GM23338 (cell line): ENCODE data around the gene RXFP2. TPM values are rescaled to one million over a fixed set of nuclear protein-coding genes. Genes with fewer than 3 reads are reported as not detected.

ENCODE experiments used
- ATAC-seq: fragments of 200-7000 bp; cut with Tn5 transposase; 3 replicates; pipeline ENCODE4 v1.9.1; 2020
- DNase-seq: peaks from one replicate; pipeline ENCODE4 v3.0.0-alpha.2; 2015; ENCODE audit warnings: low spot score
- H2AFZ ChIP-seq: fragments of 200-600 bp; sonication (generic); 2 replicates; pipeline ENCODE4 v1.8.0; 2016; ENCODE audit warnings: antibody characterized with exemption, mild to moderate bottlenecking, moderate library complexity
- H3F3A ChIP-seq: fragments of 200-600 bp; sonication (generic); replicated peaks from 2 replicates; pipeline ENCODE4 v1.8.0; 2017; ENCODE audit warnings: antibody characterized with exemption, mixed run types, low read depth
- H3K27ac ChIP-seq: fragments of 200-600 bp; sonication (generic); 2 replicates; pipeline ENCODE4 v1.6.1; 2016; ENCODE audit warnings: low read depth
- H3K27me3 ChIP-seq: fragments of 200-600 bp; sonication (generic); 2 replicates; pipeline ENCODE4 v1.8.0; 2016; ENCODE audit warnings: mild to moderate bottlenecking, mixed run types, moderate library complexity; ENCODE audit not compliant: insufficient read depth
- H3K36me3 ChIP-seq: fragments of 200-600 bp; sonication (generic); 2 replicates; pipeline ENCODE4 v1.8.0; 2016; ENCODE audit warnings: mild to moderate bottlenecking; ENCODE audit not compliant: insufficient read depth
- H3K4me1 ChIP-seq: fragments of 200-600 bp; sonication (generic); 2 replicates; pipeline ENCODE4 v1.8.0; 2016; ENCODE audit warnings: mild to moderate bottlenecking, moderate library complexity; ENCODE audit not compliant: insufficient read depth
- H3K4me2 ChIP-seq: fragments of 200-600 bp; sonication (generic); 2 replicates; pipeline ENCODE4 v1.7.1; 2017; ENCODE audit warnings: mixed run types
- H3K4me3 ChIP-seq: fragments of 200-600 bp; sonication (generic); 2 replicates; pipeline ENCODE4 v1.6.1; 2016; ENCODE audit warnings: mixed run types
- H3K79me2 ChIP-seq: fragments of 200-600 bp; sonication (generic); replicated peaks from 2 replicates; pipeline ENCODE4 v1.8.0; 2017; ENCODE audit warnings: mild to moderate bottlenecking; ENCODE audit not compliant: insufficient read depth
- H3K9me2 ChIP-seq: fragments of 200-600 bp; sonication (generic); 2 replicates; pipeline ENCODE4 v1.8.0; 2017; ENCODE audit not compliant: insufficient read depth
- H4K20me1 ChIP-seq: fragments of 200-600 bp; sonication (generic); replicated peaks from 2 replicates; pipeline ENCODE4 v1.8.0; 2017; ENCODE audit warnings: mild to moderate bottlenecking; ENCODE audit not compliant: insufficient read depth
- H3K27ac Mint-ChIP-seq: 2 replicates; pipeline ENCODE4 v1.8.0; 2020; ENCODE audit warnings: inconsistent platforms, mild to moderate bottlenecking, moderate library complexity, mixed read lengths
- H3K27me3 Mint-ChIP-seq: 3 replicates; pipeline ENCODE4 v1.8.0; 2022; ENCODE audit warnings: low read depth, mild to moderate bottlenecking, moderate library complexity, mixed read lengths, inconsistent platforms; ENCODE audit not compliant: insufficient read depth, poor library complexity
- H3K36me3 Mint-ChIP-seq: 3 replicates; pipeline ENCODE4 v1.8.0; 2021; ENCODE audit warnings: low read depth, mild to moderate bottlenecking, inconsistent platforms, moderate library complexity, mixed read lengths
- H3K4me1 Mint-ChIP-seq: 3 replicates; pipeline ENCODE4 v1.8.0; 2020; ENCODE audit warnings: mild to moderate bottlenecking, inconsistent platforms, mixed read lengths
- H3K4me3 Mint-ChIP-seq: 3 replicates; pipeline ENCODE4 v1.8.0; 2021; ENCODE audit warnings: moderate library complexity, mild to moderate bottlenecking, inconsistent platforms, mixed read lengths
- H3K9me3 Mint-ChIP-seq: 3 replicates; pipeline ENCODE4 v1.8.0; 2020; ENCODE audit warnings: moderate library complexity, mild to moderate bottlenecking, inconsistent platforms, mixed read lengths
- CREB1 ChIP-seq: fragments of 250-450 bp; sonication (Bioruptor Pico); IDR thresholded peaks from 2 replicates; pipeline ENCODE4 v1.5.0; 2020; ENCODE audit warnings: low read depth, mild to moderate bottlenecking, moderate library complexity
- ETS1 ChIP-seq: IDR thresholded peaks from 2 replicates; pipeline ENCODE4 v1.6.1; 2016; ENCODE audit warnings: antibody characterized with exemption
- EZH2 ChIP-seq: fragments of 200-600 bp; sonication (generic); IDR thresholded peaks from one replicate; pipeline ENCODE4 v1.8.0; 2017; ENCODE audit warnings: antibody characterized with exemption, mild to moderate bottlenecking, low read depth; ENCODE audit not compliant: unreplicated experiment
- EZH2phosphoT487 ChIP-seq: fragments of 200-600 bp; sonication (generic); IDR thresholded peaks from one replicate; pipeline ENCODE4 v1.8.1; 2018; ENCODE audit warnings: antibody characterized with exemption; ENCODE audit not compliant: unreplicated experiment
- JUNB ChIP-seq: IDR thresholded peaks from one replicate; pipeline ENCODE4 v1.6.1; 2016; ENCODE audit warnings: antibody characterized with exemption; ENCODE audit not compliant: unreplicated experiment
- NANOG ChIP-seq: IDR thresholded peaks from 2 replicates; pipeline ENCODE4 v1.6.1; 2016; ENCODE audit warnings: antibody characterized with exemption, borderline replicate concordance
- POLR2AphosphoS5 ChIP-seq: IDR thresholded peaks from 2 replicates; pipeline ENCODE4 v1.6.1; 2016; ENCODE audit warnings: antibody characterized with exemption, low read depth
- STAT1 ChIP-seq: IDR thresholded peaks from one replicate; pipeline ENCODE4 v1.6.1; 2016; ENCODE audit warnings: antibody characterized with exemption; ENCODE audit not compliant: unreplicated experiment
- ZNF114 ChIP-seq: fragments of 250-450 bp; sonication (Bioruptor Pico); IDR thresholded peaks from 2 replicates; pipeline ENCODE4 v1.5.0; 2020; ENCODE audit warnings: mild to moderate bottlenecking, moderate library complexity
- ZNF331 ChIP-seq: fragments of 250-450 bp; sonication (Bioruptor Pico); IDR thresholded peaks from 2 replicates; pipeline ENCODE4 v1.5.0; 2020; ENCODE audit warnings: low read depth, mild to moderate bottlenecking, moderate library complexity
- polyA plus RNA-seq: library from polyadenylated mRNA; unstranded; fragments of >200 nt; fragmentation: Nextera tagmentation; extraction: Ambion mirVana; gene quantifications from 2 replicates; pipeline ENCODE4 v1.2.1, GENCODE V29; 2016
- total RNA-seq: library from RNA; depleted of rRNA; stranded (reverse); fragments of >200 nt; shearing (Covaris generic); gene quantifications from 2 replicates; pipeline ENCODE4 v1.2.3, GENCODE V29; 2014
- TF ChIP-seq, protein P1 (sequence below), 2 experiments: fragments of 200-600 bp in 1 of 2; sonication (generic) in 1 of 2; conservative IDR thresholded peaks; 2 replicates each; pipeline versions ENCODE4 v1.5.1 to v1.6.1; 2016 to 2017; ENCODE audit warnings: antibody characterized with exemption in 2 of 2, low read depth in 2 of 2, mild to moderate bottlenecking in 2 of 2, moderate library complexity in 1 of 2
- TF ChIP-seq, protein P2 (sequence below): IDR thresholded peaks from one replicate; pipeline ENCODE4 v1.6.1; 2018; ENCODE audit warnings: antibody characterized with exemption; ENCODE audit not compliant: unreplicated experiment
- TF ChIP-seq, protein P3 (sequence below): fragments of 250-450 bp; sonication (Bioruptor Pico); IDR thresholded peaks from 2 replicates; pipeline ENCODE4 v1.5.0; 2020; ENCODE audit warnings: mild to moderate bottlenecking, moderate library complexity

The RXFP2 gene
- total and polyA plus RNA-seq, 2 experiments from 2014 or later = not detected

DNA sequence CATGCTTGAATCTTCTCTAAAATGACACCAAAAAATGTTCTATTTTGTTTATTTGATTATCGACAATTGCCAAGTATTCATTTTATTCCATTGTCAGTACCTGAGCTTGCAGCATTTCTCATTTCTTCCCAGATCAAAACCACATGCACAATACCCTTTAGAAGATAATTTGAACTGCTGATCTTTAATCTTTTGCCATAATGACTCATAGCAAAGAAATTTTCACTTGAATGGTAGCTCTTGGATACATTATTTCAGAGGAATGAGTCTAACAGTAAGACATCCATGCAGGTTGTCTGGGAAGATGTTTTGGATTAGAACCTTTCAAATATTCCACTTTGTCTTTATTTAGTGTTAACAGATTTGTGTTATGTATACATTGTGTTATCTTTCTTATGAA, 42.0 kb upstream of the RXFP2 start:
- Histone ChIP-seq H3K27ac (no peak overlapping the region), H3K36me3 (no peaks in the 10 kb centered on the region), H3K4me1 (peaks cover 19% of the 10 kb centered on the region; the same call in 1 of the 2 replicates), H2AFZ (peak overlapping the region; percentile 28; the same call in 1 of the 2 replicates), H3K4me2 (no peak overlapping the region), H4K20me1 (no peaks in the 10 kb centered on the region), H3K79me2 (no peaks in the 10 kb centered on the region), H3K9me2 (peaks cover 3% of the 10 kb centered on the region; the same call in 1 of the 2 replicates), H3K4me3 (no peak overlapping the region), H3F3A (no peaks in the 10 kb centered on the region), H3K27me3 (no peaks in the 10 kb centered on the region)
- DNase-seq (no peak), ATAC-seq (no peak)
- no peak for TF ChIP-seq CREB1 (CRISPR knock-in tag)
- TF ChIP-seq EZH2 = no peak
- TF ChIP-seq ETS1 = no peak
- TF ChIP-seq, protein P1, sequence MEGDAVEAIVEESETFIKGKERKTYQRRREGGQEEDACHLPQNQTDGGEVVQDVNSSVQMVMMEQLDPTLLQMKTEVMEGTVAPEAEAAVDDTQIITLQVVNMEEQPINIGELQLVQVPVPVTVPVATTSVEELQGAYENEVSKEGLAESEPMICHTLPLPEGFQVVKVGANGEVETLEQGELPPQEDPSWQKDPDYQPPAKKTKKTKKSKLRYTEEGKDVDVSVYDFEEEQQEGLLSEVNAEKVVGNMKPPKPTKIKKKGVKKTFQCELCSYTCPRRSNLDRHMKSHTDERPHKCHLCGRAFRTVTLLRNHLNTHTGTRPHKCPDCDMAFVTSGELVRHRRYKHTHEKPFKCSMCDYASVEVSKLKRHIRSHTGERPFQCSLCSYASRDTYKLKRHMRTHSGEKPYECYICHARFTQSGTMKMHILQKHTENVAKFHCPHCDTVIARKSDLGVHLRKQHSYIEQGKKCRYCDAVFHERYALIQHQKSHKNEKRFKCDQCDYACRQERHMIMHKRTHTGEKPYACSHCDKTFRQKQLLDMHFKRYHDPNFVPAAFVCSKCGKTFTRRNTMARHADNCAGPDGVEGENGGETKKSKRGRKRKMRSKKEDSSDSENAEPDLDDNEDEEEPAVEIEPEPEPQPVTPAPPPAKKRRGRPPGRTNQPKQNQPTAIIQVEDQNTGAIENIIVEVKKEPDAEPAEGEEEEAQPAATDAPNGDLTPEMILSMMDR (conservative IDR thresholded peaks at IDR 0.05; ENCODE audit: low read depth in 2 of 2) = no peak
- TF ChIP-seq POLR2AphosphoS5 = no peak
- no peak for TF ChIP-seq NANOG
- no peak for TF ChIP-seq EZH2phosphoT487
- TF ChIP-seq STAT1 = no peak
- TF ChIP-seq, protein P2, sequence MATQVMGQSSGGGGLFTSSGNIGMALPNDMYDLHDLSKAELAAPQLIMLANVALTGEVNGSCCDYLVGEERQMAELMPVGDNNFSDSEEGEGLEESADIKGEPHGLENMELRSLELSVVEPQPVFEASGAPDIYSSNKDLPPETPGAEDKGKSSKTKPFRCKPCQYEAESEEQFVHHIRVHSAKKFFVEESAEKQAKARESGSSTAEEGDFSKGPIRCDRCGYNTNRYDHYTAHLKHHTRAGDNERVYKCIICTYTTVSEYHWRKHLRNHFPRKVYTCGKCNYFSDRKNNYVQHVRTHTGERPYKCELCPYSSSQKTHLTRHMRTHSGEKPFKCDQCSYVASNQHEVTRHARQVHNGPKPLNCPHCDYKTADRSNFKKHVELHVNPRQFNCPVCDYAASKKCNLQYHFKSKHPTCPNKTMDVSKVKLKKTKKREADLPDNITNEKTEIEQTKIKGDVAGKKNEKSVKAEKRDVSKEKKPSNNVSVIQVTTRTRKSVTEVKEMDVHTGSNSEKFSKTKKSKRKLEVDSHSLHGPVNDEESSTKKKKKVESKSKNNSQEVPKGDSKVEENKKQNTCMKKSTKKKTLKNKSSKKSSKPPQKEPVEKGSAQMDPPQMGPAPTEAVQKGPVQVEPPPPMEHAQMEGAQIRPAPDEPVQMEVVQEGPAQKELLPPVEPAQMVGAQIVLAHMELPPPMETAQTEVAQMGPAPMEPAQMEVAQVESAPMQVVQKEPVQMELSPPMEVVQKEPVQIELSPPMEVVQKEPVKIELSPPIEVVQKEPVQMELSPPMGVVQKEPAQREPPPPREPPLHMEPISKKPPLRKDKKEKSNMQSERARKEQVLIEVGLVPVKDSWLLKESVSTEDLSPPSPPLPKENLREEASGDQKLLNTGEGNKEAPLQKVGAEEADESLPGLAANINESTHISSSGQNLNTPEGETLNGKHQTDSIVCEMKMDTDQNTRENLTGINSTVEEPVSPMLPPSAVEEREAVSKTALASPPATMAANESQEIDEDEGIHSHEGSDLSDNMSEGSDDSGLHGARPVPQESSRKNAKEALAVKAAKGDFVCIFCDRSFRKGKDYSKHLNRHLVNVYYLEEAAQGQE = no peak
- TF ChIP-seq, protein P3, sequence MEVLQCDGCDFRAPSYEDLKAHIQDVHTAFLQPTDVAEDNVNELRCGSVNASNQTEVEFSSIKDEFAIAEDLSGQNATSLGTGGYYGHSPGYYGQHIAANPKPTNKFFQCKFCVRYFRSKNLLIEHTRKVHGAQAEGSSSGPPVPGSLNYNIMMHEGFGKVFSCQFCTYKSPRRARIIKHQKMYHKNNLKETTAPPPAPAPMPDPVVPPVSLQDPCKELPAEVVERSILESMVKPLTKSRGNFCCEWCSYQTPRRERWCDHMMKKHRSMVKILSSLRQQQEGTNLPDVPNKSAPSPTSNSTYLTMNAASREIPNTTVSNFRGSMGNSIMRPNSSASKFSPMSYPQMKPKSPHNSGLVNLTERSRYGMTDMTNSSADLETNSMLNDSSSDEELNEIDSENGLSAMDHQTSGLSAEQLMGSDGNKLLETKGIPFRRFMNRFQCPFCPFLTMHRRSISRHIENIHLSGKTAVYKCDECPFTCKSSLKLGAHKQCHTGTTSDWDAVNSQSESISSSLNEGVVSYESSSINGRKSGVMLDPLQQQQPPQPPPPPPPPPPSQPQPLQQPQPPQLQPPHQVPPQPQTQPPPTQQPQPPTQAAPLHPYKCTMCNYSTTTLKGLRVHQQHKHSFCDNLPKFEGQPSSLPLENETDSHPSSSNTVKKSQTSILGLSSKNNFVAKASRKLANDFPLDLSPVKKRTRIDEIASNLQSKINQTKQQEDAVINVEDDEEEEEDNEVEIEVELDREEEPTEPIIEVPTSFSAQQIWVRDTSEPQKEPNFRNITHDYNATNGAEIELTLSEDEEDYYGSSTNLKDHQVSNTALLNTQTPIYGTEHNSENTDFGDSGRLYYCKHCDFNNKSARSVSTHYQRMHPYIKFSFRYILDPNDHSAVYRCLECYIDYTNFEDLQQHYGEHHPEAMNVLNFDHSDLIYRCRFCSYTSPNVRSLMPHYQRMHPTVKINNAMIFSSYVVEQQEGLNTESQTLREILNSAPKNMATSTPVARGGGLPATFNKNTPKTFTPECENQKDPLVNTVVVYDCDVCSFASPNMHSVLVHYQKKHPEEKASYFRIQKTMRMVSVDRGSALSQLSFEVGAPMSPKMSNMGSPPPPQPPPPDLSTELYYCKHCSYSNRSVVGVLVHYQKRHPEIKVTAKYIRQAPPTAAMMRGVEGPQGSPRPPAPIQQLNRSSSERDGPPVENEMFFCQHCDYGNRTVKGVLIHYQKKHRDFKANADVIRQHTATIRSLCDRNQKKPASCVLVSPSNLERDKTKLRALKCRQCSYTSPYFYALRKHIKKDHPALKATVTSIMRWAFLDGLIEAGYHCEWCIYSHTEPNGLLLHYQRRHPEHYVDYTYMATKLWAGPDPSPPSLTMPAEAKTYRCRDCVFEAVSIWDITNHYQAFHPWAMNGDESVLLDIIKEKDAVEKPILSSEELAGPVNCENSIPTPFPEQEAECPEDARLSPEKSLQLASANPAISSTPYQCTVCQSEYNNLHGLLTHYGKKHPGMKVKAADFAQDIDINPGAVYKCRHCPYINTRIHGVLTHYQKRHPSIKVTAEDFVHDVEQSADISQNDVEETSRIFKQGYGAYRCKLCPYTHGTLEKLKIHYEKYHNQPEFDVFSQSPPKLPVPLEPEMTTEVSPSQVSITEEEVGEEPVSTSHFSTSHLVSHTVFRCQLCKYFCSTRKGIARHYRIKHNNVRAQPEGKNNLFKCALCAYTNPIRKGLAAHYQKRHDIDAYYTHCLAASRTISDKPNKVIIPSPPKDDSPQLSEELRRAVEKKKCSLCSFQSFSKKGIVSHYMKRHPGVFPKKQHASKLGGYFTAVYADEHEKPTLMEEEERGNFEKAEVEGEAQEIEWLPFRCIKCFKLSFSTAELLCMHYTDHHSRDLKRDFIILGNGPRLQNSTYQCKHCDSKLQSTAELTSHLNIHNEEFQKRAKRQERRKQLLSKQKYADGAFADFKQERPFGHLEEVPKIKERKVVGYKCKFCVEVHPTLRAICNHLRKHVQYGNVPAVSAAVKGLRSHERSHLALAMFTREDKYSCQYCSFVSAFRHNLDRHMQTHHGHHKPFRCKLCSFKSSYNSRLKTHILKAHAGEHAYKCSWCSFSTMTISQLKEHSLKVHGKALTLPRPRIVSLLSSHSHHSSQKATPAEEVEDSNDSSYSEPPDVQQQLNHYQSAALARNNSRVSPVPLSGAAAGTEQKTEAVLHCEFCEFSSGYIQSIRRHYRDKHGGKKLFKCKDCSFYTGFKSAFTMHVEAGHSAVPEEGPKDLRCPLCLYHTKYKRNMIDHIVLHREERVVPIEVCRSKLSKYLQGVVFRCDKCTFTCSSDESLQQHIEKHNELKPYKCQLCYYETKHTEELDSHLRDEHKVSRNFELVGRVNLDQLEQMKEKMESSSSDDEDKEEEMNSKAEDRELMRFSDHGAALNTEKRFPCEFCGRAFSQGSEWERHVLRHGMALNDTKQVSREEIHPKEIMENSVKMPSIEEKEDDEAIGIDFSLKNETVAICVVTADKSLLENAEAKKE (CRISPR knock-in tag) = no peak
- no peak for TF ChIP-seq ZNF331
- no peak for TF ChIP-seq ZNF114
- no peak for TF ChIP-seq JUNB
- Mint-ChIP-seq H3K36me3 (peaks cover 17% of the 10 kb centered on the region; the same call in 1 of the 3 replicates), H3K4me3 (no peak overlapping the region), H3K4me1 (peaks cover 22% of the 10 kb centered on the region), H3K27ac (no peak overlapping the region), H3K27me3 (peaks cover 8% of the 10 kb centered on the region), H3K9me3 (peaks cover 6% of the 10 kb centered on the region)
